Fibroblast of skin of left quadriceps (primary cell): ENCODE results near the gene CENPVL3.
"Not testable (repeated sequence)": the region's sequence is repeated elsewhere in the genome, so short reads cannot be mapped to it uniquely, and the experiment has no call there.

Source experiments
- DNase-seq, 2 experiments: peaks; one replicate each; pipeline ENCODE4 v3.0.0-alpha.2; 2013; ENCODE audit warnings: low read depth in 2 of 2

CENPVL3 gene

DNA sequence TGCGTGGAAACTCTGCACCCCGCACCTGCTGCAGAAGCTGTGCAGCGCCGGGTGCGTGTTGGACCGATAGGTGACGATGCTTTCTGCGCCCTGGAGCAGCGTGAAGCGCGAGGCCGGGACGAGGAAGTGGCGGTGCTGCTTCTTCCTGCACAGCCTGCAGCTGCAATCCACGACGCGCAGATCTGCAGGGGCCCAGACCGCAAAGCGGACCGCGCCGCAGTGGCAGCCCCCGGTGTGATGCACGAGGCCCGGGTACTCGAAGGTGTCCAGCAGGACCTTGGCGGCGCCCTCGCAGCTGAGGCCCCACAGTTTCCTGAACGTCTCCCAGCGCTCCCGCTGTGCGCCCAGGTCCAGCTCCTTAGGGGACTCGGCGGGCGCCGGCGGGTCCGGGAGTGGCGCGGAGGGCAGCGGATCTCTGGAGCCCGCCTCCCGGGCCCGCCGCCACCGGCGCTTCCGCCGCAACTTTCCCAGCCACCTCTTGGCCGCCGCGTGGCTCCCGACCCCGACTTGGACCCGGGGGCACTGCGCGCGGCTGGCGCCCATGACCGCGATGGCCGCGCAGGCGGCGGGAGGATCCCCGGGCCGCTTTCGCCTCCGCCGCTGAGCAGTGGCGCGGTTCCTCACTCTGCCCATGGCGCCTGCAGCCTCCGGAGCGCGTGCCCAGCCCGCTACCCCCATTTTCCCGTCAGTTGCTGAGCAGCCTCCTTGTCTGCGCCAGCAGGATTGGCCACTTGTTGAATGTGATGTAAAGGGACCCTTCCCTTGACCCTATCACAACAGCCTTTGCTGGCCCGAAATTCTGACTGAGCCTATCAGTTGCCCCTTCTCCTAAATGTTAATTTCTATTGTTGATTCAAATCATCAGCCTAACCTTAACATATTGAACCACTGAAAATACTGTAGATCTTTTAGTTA is at the start of gene CENPVL3:
Gene CENPVL3, minus strand, starts transcription at position 672 of the 915 bp plus-strand sequence. Its CDS starts 39 bp downstream, at position 633.
- not testable (repeated sequence) for DNase-seq

DNA sequence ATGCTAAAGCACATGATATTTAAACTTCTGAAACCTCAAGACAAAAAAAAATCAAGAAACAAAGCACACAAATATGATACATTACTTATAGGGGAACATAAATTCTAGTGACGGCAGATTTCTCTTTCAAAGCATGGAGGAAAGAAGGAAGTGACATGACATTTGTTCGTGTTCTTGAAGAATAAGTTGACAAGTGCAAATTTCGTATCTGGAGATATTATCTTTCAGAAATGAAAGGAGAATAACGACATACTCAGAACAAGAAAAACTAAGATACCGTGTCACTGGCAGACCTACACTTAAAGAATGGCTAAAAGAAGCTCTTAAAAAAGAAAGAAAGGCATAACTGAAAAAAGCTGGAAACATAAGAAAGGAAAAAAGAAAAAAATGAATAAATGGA is 47.3 kb upstream of the CENPVL3 start:
- DNase-seq, result no peak

DNA sequence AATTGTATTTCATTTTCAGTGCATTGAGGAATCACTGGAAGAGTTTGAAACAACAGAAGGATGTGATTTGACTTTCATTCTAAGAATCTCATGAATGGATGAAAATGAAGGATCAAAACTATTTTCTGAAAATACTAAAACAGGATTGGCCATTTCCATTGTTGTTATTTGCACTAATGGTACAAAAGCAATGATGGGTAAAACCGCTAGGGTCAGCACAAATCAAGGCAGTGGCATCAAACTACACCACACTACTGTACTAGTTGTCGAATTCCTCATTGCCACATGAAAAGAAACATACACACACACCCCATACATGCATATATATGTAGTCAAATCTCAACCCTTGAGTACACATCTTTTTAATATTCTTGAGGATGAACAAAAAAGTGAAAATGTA is 24.7 kb upstream of the CENPVL3 start:
- no peak for DNase-seq

DNA sequence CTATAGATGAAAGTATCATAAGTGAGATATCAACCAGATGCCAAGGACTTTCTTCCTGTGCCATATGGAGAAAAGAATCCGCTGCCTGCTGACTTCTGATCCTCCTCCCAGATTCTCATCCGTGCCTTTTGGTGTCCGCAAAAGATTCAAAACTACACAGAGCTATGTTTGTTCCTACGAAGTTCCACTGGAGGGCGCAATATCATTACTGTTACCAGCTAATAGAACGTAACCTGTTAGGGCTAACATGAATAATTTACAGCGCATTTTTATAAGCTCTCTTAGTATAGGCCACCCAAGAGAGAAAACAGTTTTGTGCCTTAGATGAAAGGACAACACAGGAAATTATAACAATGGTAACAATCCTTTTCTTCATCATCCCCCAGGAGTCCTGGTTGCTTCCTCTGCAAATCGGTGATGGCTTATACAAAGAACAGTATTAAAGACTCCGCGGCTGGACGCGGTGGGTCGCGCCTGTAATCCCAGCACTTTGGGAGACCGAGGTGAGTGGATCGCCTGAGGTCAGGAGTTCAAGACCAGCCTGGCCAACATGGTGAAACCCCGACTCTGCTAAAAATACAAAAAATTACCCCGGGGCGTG is 22.8 kb upstream of the CENPVL3 start:
- DNase-seq, result peak; percentile 15 to 23

DNA sequence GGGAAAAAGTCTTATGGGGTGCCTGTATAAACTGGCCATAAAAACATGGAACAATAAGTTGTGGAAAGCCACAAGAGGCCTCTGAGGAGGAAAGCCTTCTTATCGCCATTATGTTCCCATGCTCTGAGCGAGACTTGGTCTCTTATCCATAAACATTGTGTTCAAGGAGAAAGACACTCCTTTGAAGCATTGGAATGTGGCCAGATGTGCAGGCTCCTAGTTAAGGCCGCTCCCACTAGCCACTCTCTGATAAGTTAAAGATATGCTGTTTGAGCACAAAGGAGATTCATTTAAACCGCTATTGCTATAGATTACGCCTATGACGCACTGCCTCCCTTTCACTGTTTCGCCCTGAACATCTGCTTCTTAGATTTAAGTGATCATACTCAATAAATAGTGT is 17.8 kb upstream of the CENPVL3 start:
- not testable (repeated sequence) for DNase-seq

DNA sequence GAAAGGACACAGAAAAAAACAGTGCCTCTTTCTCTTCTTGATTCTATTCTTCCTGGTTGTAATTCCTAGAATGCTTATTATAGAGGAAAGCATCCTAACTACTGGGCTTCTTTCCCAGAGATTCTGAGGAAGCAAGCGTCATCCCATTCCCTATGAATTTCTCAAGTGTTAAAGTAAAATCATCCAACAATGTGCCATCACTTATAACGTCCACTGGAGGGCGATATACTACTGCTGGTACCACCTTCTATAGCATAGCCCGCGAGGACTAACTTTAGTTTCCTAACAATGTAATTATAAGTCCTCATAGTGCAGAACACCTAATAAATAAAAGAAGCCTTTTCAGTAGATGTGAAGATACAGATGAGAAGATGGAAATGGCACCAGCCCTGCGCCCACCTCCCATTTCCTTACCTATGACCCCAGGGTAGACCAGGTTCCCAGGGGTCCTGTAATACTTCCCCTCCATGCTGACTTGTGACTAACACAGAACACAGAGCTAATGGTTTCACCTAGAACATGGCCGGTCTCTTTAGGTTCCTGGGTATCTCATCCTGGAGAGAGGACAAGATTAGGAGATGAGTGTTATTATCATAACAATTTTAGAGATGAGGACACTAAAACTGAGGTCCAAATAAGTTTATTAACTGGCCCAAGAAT is 4.2 kb downstream of the CENPVL3 start:
- DNase-seq, result peak; percentile 14 to 15

DNA sequence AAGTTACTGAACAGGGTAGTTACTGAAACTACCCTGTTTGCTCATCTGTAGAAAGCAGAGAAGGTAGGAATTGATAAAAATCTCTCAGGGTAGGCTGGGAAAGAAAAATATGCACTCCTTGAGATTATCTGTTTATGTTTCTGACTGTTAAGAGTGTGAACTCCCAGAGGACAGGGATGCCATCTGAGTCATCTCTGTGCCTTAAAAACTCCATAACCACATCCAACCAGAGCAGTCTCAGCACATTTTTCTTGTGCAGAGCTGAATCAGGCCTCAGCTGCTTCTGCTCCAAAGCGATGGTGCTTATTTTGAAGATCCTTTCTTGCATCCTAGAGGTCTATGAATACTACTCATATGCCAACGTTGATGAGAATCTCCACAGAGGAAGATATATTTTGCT is 9.9 kb downstream of the CENPVL3 start:
- DNase-seq, result peak in 1 of 2 experiments; percentile 5

DNA sequence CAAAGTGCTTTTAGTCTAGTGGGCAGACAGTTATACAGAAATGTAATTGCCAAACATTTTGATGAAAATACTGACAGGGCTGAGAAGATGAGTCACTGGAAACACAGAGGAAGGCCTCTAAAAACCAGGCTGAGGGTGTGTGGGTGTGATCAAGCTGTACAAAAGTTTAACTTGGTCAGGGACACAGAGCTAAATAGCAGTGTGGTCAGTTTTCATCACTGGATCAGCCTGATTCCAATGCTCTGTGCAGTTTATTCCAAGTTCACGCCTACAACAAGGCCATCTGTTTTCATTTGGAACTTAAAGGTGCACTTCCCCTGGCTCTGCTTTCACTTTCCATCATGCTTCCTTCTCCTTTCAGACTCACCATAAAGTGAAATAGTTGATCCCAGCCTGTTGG is 10.6 kb downstream of the CENPVL3 start:
- no peak for DNase-seq

DNA sequence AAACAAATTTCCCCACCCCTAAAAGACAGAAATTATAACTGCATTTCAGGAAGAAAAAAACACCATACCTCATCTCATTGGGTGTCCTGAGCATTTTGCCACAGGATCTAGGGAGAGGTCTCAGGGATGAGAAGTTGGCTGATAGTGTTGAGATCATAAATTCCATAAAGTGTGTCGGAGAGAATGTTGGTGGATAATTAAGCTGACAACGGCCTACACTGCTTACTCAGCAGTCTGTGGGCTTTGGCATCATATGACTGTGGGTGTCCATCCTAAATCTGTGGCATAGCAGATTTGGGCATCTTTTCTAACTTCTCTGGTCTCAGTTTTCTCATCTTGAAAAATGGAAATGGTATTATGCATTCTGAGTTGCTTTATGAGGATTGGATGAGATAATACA is 12.3 kb downstream of the CENPVL3 start:
- DNase-seq, result no peak

DNA sequence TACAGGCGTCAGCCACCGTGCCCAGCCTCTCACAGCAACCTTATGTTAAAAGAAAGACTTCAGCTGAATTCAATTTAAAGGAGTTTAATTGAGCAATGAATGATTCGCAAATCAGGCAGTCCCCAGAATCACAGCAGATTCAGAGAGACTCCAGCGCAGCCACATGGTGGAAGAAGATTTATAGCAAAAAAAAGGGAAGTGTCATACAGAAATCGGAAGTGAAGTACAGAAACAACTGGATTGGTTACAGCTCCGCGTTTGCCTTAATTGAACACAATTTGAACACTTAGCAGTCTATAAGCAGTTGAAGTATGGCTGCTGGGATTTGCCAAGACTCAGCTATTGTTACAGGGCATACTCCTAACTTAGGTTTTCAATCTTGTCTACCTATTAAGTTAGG is 19.8 kb downstream of the CENPVL3 start:
- DNase-seq, result no peak

DNA sequence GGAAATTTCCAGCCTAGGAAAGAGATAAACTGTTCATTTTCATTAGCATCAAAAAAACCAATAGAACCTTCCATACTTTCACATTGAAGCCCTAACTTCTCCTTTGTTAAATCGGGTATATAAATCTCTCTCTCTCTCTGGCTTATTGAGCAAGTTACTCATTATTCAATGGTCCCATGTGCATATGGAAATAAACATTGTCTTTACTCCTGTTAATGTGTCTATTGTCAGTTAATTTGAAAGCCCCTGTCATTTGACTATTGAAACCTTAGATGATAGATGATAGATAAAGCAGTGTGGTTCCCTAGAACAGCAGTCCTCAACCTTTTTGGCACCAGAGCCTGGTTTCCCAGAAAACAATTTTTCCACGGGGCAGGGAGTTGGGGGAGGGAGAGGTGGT is 46.8 kb downstream of the CENPVL3 start:
- DNase-seq, result no peak

DNA sequence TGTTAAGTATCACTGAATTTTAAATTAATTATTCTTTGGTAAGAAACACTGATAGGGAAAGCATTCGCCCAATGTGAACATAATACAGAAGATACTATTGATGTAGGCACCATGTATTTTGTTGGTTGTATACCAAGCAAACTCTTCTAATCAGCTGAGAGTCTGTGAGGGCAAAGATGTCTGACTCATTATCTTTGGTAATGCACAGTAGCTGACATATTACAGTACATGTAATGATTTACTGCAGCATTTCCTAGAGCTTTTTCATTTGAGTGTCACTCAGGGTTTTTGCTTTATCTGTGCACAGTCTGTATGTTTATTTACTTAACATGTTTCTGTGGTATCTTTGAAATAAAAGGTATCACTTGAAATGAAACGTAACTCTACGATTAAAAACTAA is 49.2 kb downstream of the CENPVL3 start:
- no peak for DNase-seq

DNA sequence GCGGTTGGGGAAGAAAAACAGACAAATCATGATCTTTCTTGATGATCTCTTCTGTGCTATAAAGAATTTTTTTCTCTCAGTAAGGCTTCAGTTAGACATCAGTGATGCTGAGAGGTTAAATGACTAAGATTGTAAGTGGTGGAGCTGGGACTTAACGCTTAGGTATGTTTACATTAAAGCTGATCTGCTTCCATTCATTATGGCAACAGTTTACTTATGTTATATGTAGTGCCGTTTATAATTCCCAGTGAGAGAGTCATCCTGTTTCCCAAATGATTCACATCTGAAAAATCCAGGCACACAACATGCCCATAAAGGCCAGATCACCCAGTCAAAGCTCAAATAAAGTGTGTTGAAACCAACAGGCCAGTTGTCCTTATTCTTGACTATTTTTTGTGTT is 50.1 kb downstream of the CENPVL3 start:
- peak; percentile 1 to 5 for DNase-seq
